K562 (cell line): Measurements from ENCODE around the gene KIF7.

Experiments
- CBFB ChIP-seq: sonication (generic); formaldehyde crosslinking; IDR thresholded peaks from 2 replicates; pipeline ENCODE4 v1.4.0; 2020; ENCODE audit warnings: mild to moderate bottlenecking, missing genetic modification reagents
- CHD2 ChIP-seq: IDR thresholded peaks from 2 replicates; pipeline ENCODE4 v1.6.1; 2011; ENCODE audit warnings: low read depth, low read length
- CREB3 ChIP-seq: fragments of 450-650 bp; conservative IDR thresholded peaks from 2 replicates; pipeline ENCODE4 v1.6.1; 2016; ENCODE audit warnings: missing genetic modification characterization, low read depth, mild to moderate bottlenecking, missing compliant biosample characterization, moderate library complexity
- CTCF ChIP-seq, 3 experiments: IDR thresholded peaks in 2 of 3; conservative IDR thresholded peaks in 1 of 3; 2 replicates each; pipeline ENCODE4 v1.5.1; 2011 to 2012; ENCODE audit warnings: low read length in 3 of 3, mild to moderate bottlenecking in 3 of 3, control low read depth in 2 of 3, improper control_type of control experiment in 1 of 3, inconsistent platforms in 1 of 3, low read depth in 1 of 3, mixed read lengths in 1 of 3, moderate library complexity in 1 of 3; ENCODE audit not compliant: insufficient read depth in 2 of 3
- EGR1 ChIP-seq: fragments of 450-650 bp; conservative IDR thresholded peaks from 2 replicates; pipeline ENCODE4 v1.6.1; 2017; ENCODE audit warnings: mild to moderate bottlenecking
- EZH2 ChIP-seq: IDR thresholded peaks from 2 replicates; pipeline ENCODE4 v1.6.1; 2012; ENCODE audit warnings: low read depth, mild to moderate bottlenecking, inconsistent platforms, low read length, borderline replicate concordance
- HLTF ChIP-seq: fragments of 450-650 bp; IDR thresholded peaks from 2 replicates; pipeline ENCODE4 v1.6.1; 2016
- IFI16 ChIP-seq: fragments of 250-450 bp; sonication (Bioruptor Pico); IDR thresholded peaks from 2 replicates; pipeline ENCODE4 v2.1.2; 2022; ENCODE audit warnings: mild to moderate bottlenecking, inconsistent platforms
- LARP7 ChIP-seq: fragments of 450-650 bp; IDR thresholded peaks from 2 replicates; pipeline ENCODE4 v1.6.1; 2016
- LEF1 ChIP-seq: fragments of 450-650 bp; IDR thresholded peaks from 2 replicates; pipeline ENCODE4 v1.6.1; 2016; ENCODE audit warnings: mild to moderate bottlenecking
- POLR2A ChIP-seq: fragments of 450-650 bp; conservative IDR thresholded peaks from 2 replicates; pipeline ENCODE4 v1.6.1; 2016
- YY1 ChIP-seq, 3 experiments: IDR thresholded peaks; 2 replicates each; pipeline ENCODE4 v1.6.1; 2011; ENCODE audit warnings: low read length in 2 of 3, mild to moderate bottlenecking in 2 of 3, moderate library complexity in 2 of 3, borderline replicate concordance in 1 of 3, control low read depth in 1 of 3, low read depth in 1 of 3; ENCODE audit not compliant: insufficient read depth in 3 of 3, insufficient replicate concordance in 2 of 3, control insufficient read depth in 1 of 3, insufficient read length in 1 of 3; ENCODE audit errors: extremely low read depth in 1 of 3
- ZC3H4 ChIP-seq: sonication (generic); formaldehyde crosslinking; IDR thresholded peaks from 2 replicates; pipeline ENCODE4 v1.9.0; 2021; ENCODE audit warnings: missing genetic modification reagents, borderline replicate concordance
- ZNF282 ChIP-seq: sonication (generic); formaldehyde crosslinking; IDR thresholded peaks from 2 replicates; pipeline ENCODE4 v1.8.1; 2023; ENCODE audit warnings: missing genetic modification reagents

GRCh38 chr15:89586651-89587050 is 68.6 kb downstream of the KIF7 start:
- TF ChIP-seq LEF1, result no peak
- TF ChIP-seq CTCF (IDR thresholded peaks at IDR 0.05 in 2 of 3, conservative IDR thresholded peaks at IDR 0.05 in 1 of 3; ENCODE audit: insufficient read depth in 2 of 3, low read depth in 1 of 3, low read length in 3 of 3), result no peak
- TF ChIP-seq HLTF, result no peak
- no peak for TF ChIP-seq CBFB (CRISPR knock-in tag)
- no peak for TF ChIP-seq EZH2
- no peak for TF ChIP-seq ZNF282 (CRISPR knock-in tag)
- TF ChIP-seq IFI16 (CRISPR knock-in tag), result no peak
- TF ChIP-seq CREB3, result no peak
- no peak for TF ChIP-seq ZC3H4
- TF ChIP-seq CHD2, result no peak
- TF ChIP-seq EGR1, result no peak
- TF ChIP-seq POLR2A, result no peak
- TF ChIP-seq LARP7, result no peak
- no peak for TF ChIP-seq YY1 (IDR thresholded peaks at IDR 0.05; ENCODE audit: borderline replicate concordance in 1 of 3, control insufficient read depth in 1 of 3, extremely low read depth in 1 of 3, insufficient read depth in 3 of 3, insufficient read length in 1 of 3, insufficient replicate concordance in 2 of 3, low read depth in 1 of 3, low read length in 2 of 3)
